Uterus (tissue), 4 donors: ENCODE data around the gene KIF26A. TPM values are rescaled to one million over a fixed set of nuclear protein-coding genes. Genes with fewer than 3 reads are reported as not detected.

ENCODE experiments used
- DNase-seq, 2 donors: peaks; one replicate each; pipeline ENCODE4 v3.0.0-alpha.2; 2019 to 2020
- H3K27ac ChIP-seq, 2 donors: fragments of 200-600 bp; sonication (generic); 1 replicate in 1 of 2; 2 replicates in 1 of 2; pipeline ENCODE4 v1.5.1; 2016 to 2018
- H3K27me3 ChIP-seq, 2 donors: fragments of 200-600 bp; sonication (generic); one replicate each; pipeline ENCODE4 v1.5.1; 2018 to 2019; ENCODE audit warnings: control low read depth in 1 of 2
- H3K36me3 ChIP-seq, 2 donors: fragments of 200-600 bp; sonication (generic); one replicate each; pipeline ENCODE4 v1.5.1; 2019; ENCODE audit warnings: control low read depth in 1 of 2
- H3K4me1 ChIP-seq, 2 donors: fragments of 200-600 bp; sonication (generic); one replicate each; pipeline ENCODE4 v1.5.1; 2018 to 2019; ENCODE audit warnings: control low read depth in 1 of 2
- H3K4me3 ChIP-seq, 2 donors: fragments of 200-600 bp; sonication (generic); 1 replicate in 1 of 2; 2 replicates in 1 of 2; pipeline ENCODE4 v1.5.1; 2018 to 2019; ENCODE audit warnings: mild to moderate bottlenecking in 1 of 2
- H3K9me3 ChIP-seq, 2 donors: fragments of 200-600 bp; sonication (generic); one replicate each; pipeline ENCODE4 v1.5.1; 2019; ENCODE audit warnings: control low read depth in 1 of 2
- CTCF ChIP-seq, 4 experiments: fragments of 200-600 bp in 2 of 4; fragments of 450-650 bp in 2 of 4; sonication (generic) in 2 of 4; IDR thresholded peaks; one replicate each; pipeline ENCODE4 v1.5.1; 2016 to 2019; ENCODE audit warnings: antibody characterized with exemption in 4 of 4, mild to moderate bottlenecking in 2 of 4, moderate library complexity in 1 of 4
- POLR2A ChIP-seq, 2 donors: fragments of 450-650 bp; IDR thresholded peaks; one replicate each; pipeline ENCODE4 v1.6.1; 2016; ENCODE audit warnings: antibody characterized with exemption in 2 of 2, mild to moderate bottlenecking in 1 of 2, moderate library complexity in 1 of 2
- intact Hi-C: fragments of 100-400 bp; cut with DNase I; formaldehyde crosslinking; loops from one replicate; pipeline ENCODE4 v1.15.1; 2023; ENCODE audit warnings: low total_unique reads
- total RNA-seq, 4 donors: library from RNA; depleted of rRNA in 3 of 4; stranded (reverse); fragments of >200 nt in 3 of 4; gene quantifications; one replicate each; pipeline versions ENCODE4 v1.1.0 to v1.2.4, GENCODE V29; 2014 to 2023
- donor health status: DM: yes; HTN: yes; CAD: no.

The KIF26A gene
- total RNA-seq, 4 donors from 2014 or later = 4.1 to 10.5 (median 7.5) TPM

- H3K36me3 ChIP-seq = no peaks in the 10 kb centered on the region
- intact Hi-C loops = no loop called here
- H3K27me3 ChIP-seq = no peaks in the 10 kb centered on the region
- H3K4me3 ChIP-seq = no peak overlapping the region
- H3K4me1 ChIP-seq = no peaks in the 10 kb centered on the region
- H3K9me3 ChIP-seq = no peaks in the 10 kb centered on the region
- H3K27ac ChIP-seq = no peak overlapping the region
- no peak for DNase-seq
- TF ChIP-seq CTCF (IDR thresholded peaks at IDR 0.05) (no peak), POLR2A (IDR thresholded peaks at IDR 0.05) (no peak)
Observed at GRCh38 chr14:104099096-104100041, 39.0 kb upstream of the KIF26A start.

- TF ChIP-seq POLR2A (IDR thresholded peaks at IDR 0.05) = no peak
- TF ChIP-seq CTCF (IDR thresholded peaks at IDR 0.05) = no peak
- no peaks in the 10 kb centered on the region for H3K27me3 ChIP-seq
- H3K9me3 ChIP-seq = no peaks in the 10 kb centered on the region
Observed at GRCh38 chr14:104100171-104101085, 38.0 kb upstream of the KIF26A start.

GRCh38 chr14:104101086-104101621 is 37.2 kb upstream of the KIF26A start:
- no peaks in the 10 kb centered on the region for H3K4me1 ChIP-seq
- H3K27ac ChIP-seq = no peak overlapping the region
- no peaks in the 10 kb centered on the region for H3K27me3 ChIP-seq
- no peak overlapping the region for H3K4me3 ChIP-seq
- no peaks in the 10 kb centered on the region for H3K36me3 ChIP-seq
- no peaks in the 10 kb centered on the region for H3K9me3 ChIP-seq
- TF ChIP-seq CTCF (IDR thresholded peaks at IDR 0.05) (no peak), POLR2A (IDR thresholded peaks at IDR 0.05) (no peak)
- no peak for DNase-seq
- intact Hi-C loops = no loop called here

More at GRCh38 chr14:104100171-104101085, 38.0 kb upstream of the KIF26A start:
- intact Hi-C loops = no loop called here
- H3K36me3 ChIP-seq = no peaks in the 10 kb centered on the region
- no peak overlapping the region for H3K27ac ChIP-seq
- no peaks in the 10 kb centered on the region for H3K4me1 ChIP-seq
- H3K4me3 ChIP-seq = no peak overlapping the region
- no peak for DNase-seq

- H3K36me3 ChIP-seq = no peaks in the 10 kb centered on the region
- intact Hi-C loops = no loop called here
- H3K4me1 ChIP-seq = no peaks in the 10 kb centered on the region
- no peak overlapping the region for H3K4me3 ChIP-seq
- no peaks in the 10 kb centered on the region for H3K9me3 ChIP-seq
- no peaks in the 10 kb centered on the region for H3K27me3 ChIP-seq
- no peak for TF ChIP-seq POLR2A (IDR thresholded peaks at IDR 0.05)
- TF ChIP-seq CTCF (IDR thresholded peaks at IDR 0.05) = no peak
- no peak overlapping the region for H3K27ac ChIP-seq
- DNase-seq = no peak
Observed at GRCh38 chr14:104101651-104102281, 36.6 kb upstream of the KIF26A start.
